BJ (cell line): ENCODE measurements around the gene CUX1. TPM values are rescaled to one million over a fixed set of nuclear protein-coding genes. Genes with fewer than 3 reads are reported as not detected.

Experiments
- CTCF ChIA-PET: fragments of 350-600 bp; formaldehyde crosslinking; extraction: SDS; loops from one replicate; lab custom pipeline; 2021; ENCODE audit warnings: antibody characterized with exemption, inconsistent platforms; lab: Yijun Ruan, JAX
- POLR2A ChIA-PET: fragments of 300-600 bp; sonication (Branson Sonifier 250); formaldehyde crosslinking; extraction: SDS; loops from one replicate; lab custom pipeline; 2021; ENCODE audit warnings: antibody characterized with exemption; lab: Charles Lee
- DNase-seq: peaks from one replicate; pipeline ENCODE4 v3.0.0-alpha.2; 2011; ENCODE audit warnings: low read depth
- H3K27me3 ChIP-seq: 2 replicates; pipeline ENCODE4 v1.6.0; 2011; ENCODE audit warnings: low read length; ENCODE audit not compliant: control insufficient read depth, insufficient read depth
- H3K36me3 ChIP-seq: 2 replicates; pipeline ENCODE4 v1.5.1; 2011; ENCODE audit warnings: low read length; ENCODE audit not compliant: control insufficient read depth, insufficient read depth
- H3K4me3 ChIP-seq: 2 replicates; pipeline ENCODE4 v1.5.1; 2011; ENCODE audit warnings: low read depth, mild to moderate bottlenecking, control low read depth, low read length
- polyA plus RNA-seq: library from polyadenylated mRNA; depleted of rRNA; stranded (reverse); fragments of >200 nt; gene quantifications from 2 replicates; pipeline ENCODE4 v1.2.3, GENCODE V29; 2011
- TF ChIP-seq, protein P1 (sequence below): IDR thresholded peaks from 2 replicates; pipeline ENCODE4 v1.5.1; 2011; ENCODE audit warnings: low read depth, mild to moderate bottlenecking, control low read depth, inconsistent platforms, low read length, moderate library complexity; ENCODE audit not compliant: insufficient read depth

Gene CUX1
- polyA plus RNA-seq, 1 experiment, result 36.5 TPM

DNA sequence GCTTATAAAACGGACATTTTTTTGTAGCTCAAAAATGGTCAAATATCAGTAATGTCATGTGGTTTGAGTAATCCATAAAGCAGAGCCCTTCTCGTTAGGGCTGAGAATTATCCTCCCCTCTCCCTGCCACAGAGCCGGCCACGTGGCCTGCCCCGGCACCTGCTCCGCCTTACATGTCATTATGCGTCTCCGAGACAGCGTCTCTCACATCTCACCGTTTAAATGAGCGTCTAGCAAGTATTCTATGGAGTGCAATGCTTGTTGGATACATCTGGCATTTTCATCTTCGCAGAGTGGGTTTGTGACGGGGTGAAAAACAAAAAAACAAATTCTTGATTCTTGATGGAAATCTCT, 86.1 kb downstream of the CUX1 start:
- Histone ChIP-seq H3K36me3 (no peaks in the 10 kb centered on the region), H3K4me3 (no peak overlapping the region), H3K27me3 (no peaks in the 10 kb centered on the region)
- ChIA-PET POLR2A (no interaction called here), CTCF (interaction anchor here (0.9 to 1.5 kb wide), 2 partner anchors 19 to 205 kb away, joined by 3 to 8 read pairs; no protein-coding TSS in a partner anchor)
- TF ChIP-seq, protein P1, sequence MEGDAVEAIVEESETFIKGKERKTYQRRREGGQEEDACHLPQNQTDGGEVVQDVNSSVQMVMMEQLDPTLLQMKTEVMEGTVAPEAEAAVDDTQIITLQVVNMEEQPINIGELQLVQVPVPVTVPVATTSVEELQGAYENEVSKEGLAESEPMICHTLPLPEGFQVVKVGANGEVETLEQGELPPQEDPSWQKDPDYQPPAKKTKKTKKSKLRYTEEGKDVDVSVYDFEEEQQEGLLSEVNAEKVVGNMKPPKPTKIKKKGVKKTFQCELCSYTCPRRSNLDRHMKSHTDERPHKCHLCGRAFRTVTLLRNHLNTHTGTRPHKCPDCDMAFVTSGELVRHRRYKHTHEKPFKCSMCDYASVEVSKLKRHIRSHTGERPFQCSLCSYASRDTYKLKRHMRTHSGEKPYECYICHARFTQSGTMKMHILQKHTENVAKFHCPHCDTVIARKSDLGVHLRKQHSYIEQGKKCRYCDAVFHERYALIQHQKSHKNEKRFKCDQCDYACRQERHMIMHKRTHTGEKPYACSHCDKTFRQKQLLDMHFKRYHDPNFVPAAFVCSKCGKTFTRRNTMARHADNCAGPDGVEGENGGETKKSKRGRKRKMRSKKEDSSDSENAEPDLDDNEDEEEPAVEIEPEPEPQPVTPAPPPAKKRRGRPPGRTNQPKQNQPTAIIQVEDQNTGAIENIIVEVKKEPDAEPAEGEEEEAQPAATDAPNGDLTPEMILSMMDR, result no peak
- DNase-seq, result no peak

DNA sequence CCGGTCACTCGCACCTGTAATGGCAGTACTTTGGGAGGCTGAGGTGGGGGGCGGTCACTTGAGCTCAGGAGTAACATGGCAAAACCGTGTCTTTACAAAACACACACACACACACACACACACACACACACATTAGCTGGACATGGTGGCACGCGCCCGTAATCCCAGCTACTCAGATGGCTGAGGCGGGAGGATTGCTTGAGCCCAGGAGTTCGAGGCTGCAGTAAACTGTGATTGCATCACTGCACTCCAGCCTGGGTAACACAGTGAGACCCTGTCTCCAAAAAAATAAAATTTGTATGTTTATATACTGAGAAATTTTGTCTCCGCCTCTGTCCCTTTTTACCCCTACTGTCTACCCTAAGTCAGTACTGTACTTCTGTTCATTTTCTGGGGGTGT, 86.6 kb downstream of the CUX1 start:
- ChIA-PET POLR2A (no interaction called here), CTCF (interaction anchor here (1.5 kb wide), 1 partner anchor 18 kb away, joined by 8 read pairs; no protein-coding TSS in a partner anchor)
- DNase-seq, result no peak
- Histone ChIP-seq H3K27me3 (no peaks in the 10 kb centered on the region), H3K4me3 (no peak overlapping the region), H3K36me3 (no peaks in the 10 kb centered on the region)
- TF ChIP-seq, protein P1, result no peak

- ChIA-PET CTCF (no interaction called here), POLR2A (no interaction called here)
- Histone ChIP-seq H3K27me3 (no peaks in the 10 kb centered on the region), H3K36me3 (no peaks in the 10 kb centered on the region), H3K4me3 (no peak overlapping the region)
- no peak for DNase-seq
- TF ChIP-seq, protein P1, result no peak
These were observed 87.9 kb downstream of the CUX1 start for GRCh38 chr7:101905203-101905865.

GRCh38 chr7:101906291-101907240, 89.1 kb downstream of the CUX1 start:
- ChIA-PET CTCF (no interaction called here), POLR2A (no interaction called here)
- H3K36me3 ChIP-seq, result no peaks in the 10 kb centered on the region
- H3K4me3 ChIP-seq, result no peak overlapping the region
- H3K27me3 ChIP-seq, result no peaks in the 10 kb centered on the region
- DNase-seq, result no peak
- TF ChIP-seq, protein P1, result no peak
